HG02759 (cell line): ENCODE measurements around the gene MFNG.

ENCODE experiments used
- ATAC-seq: cut with Tn5 transposase; IDR thresholded peaks from one replicate; pipeline ENCODE4 v1.9.1; 2021; ENCODE audit warnings: mild to moderate bottlenecking, moderate library complexity; ENCODE audit not compliant: unreplicated experiment

The MFNG gene

DNA sequence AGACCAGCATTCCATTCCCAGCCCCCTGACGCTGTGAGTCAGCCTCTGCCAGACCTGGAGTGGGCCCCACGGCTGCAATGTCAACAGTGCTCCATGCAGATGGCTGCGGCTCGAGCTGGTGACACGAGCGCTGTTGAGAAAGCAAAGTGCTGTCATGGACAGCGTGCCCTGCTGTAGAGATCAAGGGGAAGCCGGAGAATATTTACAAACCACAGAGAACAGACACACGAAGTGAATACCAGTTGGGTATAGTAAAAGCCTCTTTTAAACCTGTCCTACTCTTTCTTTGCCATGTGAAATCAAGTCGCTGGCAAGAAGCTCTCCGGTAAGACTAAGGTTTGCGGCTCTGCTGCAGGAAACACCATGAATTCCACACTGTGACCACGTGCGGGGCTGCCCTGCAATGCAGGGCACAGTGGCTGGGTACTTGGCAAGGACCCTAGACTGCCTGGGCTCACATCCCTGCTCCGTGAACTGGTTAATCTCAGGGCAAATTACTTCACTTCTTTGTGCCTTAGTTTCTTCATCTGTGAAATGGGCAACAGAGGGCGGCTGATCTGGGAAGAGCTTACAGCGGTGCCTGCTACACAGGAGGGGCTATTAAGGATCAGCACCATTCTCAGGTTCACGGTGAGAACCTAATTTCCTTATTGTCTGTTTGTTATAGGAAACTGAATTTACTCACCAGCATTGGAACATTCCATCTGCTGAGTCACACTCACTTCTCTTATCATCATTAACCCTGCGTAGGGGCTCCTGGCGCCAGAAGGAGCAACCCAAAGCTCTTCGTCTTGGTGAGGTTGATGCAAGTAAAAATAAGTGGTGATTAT is 31.1 kb downstream of the MFNG start:
- ATAC-seq: no peak

DNA sequence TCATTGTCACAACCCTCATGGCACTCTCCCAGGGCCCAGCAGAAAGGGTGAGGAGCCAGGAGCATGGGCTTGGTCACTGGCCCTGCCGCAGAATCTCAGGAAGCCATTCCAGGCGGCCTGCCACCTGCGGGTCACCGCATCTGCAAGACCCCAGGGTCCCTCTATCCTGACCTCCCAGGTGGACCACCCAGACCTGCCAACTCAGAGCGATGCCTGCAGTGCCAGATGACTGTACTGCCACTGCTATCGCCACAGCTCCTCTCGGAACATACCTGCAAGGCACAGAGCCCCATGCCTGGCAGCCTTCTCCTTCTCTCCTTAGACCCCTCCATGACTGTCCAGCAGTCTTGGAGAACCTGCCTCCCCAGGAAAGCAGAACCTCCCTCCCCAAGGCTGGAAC is 32.5 kb downstream of the MFNG start:
- ATAC-seq: no peak

DNA sequence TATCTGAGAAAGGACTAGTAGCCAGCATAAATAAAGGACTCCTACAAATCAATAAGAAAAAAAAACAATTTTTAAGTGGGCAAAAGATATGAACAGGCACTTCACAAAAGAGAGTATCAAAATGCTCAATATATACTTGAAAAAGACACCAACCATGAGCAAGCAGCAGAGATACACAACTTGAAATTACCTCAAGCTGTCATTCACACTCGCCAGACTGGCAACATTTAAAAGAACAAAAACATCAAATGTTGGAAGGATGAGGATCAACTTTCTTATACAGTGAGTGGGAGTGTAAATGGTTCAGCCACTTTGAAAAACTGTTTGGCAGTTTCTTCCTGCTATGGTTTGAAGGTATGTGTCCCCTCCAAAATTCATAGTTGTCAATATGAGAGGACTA is 35.0 kb downstream of the MFNG start:
- ATAC-seq: no peak

DNA sequence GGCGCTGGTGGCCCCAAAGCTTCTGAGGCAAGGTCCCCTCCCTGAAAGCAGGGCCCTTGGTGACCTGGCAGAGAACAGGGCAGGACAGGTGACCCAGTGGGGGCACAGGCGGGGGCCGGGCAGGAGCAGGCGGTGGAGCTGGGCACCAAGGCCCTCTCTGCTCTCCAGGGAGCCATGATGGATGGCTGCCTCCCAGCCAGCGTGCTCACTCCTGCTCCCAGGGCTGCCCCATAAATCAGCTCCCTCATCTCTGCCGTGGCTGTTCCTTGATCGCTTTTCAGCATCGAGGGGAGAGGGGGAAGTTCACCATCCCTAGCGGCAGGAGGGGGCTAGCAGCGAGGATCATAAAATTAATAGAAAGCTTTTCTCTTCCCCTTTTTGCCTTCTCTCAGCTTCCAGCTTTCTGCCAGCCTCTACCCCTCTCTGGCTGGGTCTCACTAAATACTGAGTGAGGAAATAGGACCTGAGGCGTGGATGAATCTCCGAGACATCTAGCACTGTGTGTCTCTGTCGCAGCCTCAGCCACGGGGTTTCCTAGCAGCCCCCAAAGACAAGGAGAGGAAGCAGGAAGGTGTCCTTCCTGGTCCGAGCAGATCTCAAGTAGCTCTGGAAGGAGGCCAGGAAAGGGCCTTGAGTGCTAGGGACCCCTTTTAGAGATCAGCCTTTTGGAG is 36.7 kb downstream of the MFNG start:
- no peak for ATAC-seq

DNA sequence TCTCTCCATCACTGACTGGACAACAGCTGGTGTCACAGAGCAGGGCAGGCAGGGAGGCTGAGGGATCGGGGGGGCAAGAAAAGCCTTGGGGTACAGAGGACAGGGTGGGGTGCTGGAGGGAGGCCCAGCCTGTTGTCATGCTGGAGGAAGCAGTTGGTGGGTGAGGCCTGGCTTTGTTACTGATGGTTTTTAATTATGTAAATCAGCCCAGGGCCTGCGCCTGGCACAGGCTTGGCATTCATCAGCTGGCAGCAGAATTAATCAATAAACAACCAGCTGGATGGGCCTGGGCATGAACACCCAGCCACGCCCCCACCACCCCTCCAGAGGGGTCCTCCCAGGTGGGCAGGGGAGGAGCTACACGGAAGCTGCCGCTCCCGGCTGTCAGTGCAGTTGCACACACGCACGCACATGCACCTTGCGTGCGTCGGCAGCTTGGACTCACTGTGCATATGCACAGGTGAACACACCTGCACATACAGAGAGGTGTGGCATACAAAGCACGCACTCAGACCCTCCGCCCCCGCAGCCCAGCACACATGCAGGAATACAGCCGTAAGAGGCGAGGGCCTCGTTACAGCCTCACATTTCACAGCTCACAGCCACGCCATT is 37.6 kb downstream of the MFNG start:
- ATAC-seq: no peak

DNA sequence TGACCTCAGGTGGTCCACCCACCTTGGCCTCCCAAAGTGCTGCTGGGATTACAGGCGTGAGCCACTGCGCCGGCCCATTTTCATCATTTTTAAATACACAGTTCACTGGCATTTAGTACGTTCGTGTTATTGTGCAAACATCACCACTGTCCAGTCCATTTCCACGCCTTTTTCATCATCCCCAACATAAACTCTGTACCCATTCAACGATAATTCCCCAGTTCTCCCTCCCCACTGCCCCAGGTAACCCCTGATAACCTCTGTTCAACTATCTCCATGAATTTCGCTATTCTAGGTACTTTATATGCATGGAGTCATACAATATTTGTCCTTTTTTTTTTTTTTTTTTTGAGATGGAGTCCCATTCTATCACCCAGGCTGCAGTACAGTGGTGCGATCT is 40.7 kb downstream of the MFNG start:
- no peak for ATAC-seq

DNA sequence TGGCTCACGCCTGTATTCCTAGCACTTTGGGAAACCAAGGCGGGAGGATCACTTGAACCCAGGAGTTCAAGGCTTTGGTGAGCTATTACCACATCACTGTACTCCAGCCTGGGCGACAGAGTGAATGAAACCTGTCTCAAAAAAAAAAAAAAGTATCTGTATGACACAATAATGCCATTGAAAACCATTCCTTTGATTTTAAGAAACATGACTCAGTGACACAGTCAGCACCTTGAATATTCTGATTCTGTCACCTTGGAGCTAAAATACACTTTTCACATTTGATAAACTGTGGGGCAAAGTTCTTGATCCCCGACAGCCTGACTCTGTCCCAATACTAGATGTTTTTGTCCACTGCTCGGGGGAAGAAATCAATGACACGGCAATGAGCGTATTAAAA is 42.2 kb downstream of the MFNG start:
- ATAC-seq: no peak

DNA sequence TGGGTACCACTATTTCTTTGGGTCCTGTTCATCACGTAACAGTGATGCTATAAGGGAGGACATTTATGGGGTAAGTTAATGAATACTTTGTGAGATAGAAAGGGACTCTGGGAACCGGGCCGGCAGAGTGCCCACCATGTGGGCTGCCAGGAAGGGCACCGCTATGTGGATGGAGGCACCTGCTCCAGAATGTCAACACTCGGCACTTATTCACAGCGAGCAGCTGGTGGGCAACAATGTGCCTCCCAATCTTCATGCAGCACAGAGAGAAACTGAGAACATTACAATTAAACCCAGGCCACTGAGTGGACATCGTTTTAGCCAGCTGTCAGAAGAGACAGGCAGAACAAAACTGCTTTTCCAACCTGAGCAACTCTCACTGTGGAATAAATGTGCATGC is 43.1 kb downstream of the MFNG start:
- ATAC-seq: no peak

DNA sequence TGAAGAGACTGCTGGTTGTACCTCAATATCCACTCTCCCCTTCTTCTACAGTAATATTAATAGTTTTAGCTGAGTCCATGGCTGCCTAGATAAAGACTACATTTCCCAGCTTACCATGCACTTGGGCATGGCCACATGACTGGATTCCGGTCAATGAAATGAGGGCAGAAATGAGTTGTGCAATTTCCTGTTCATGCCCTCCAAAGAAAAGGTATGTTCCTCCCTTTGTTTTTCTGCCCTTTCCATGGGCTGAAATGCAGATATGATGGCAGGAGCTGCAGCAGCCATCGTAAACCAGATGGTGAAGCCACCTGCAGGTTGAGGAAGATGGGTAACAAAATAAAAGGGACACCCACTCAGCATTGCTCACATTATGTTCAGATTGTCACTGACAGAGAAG is 43.6 kb downstream of the MFNG start:
- ATAC-seq: no peak

DNA sequence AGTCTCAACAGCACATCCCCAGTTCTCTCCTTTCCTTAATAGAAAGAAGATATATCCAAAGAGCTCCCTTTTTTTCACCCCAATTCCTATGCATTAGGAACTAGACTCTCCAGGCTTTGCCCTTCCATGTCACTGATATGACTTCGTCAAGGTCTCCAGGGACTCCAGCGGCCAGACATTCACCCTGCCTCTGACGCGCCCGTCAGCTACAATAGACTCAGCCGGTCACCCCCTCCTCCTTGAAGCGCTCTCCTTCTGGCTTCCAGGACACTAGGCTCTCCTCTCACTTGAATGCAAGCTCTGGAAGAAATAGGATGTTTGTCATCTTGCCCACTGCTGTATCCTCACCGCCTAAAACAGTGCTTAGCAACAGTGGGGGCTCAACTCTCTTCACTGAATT is 44.0 kb downstream of the MFNG start:
- ATAC-seq: no peak

DNA sequence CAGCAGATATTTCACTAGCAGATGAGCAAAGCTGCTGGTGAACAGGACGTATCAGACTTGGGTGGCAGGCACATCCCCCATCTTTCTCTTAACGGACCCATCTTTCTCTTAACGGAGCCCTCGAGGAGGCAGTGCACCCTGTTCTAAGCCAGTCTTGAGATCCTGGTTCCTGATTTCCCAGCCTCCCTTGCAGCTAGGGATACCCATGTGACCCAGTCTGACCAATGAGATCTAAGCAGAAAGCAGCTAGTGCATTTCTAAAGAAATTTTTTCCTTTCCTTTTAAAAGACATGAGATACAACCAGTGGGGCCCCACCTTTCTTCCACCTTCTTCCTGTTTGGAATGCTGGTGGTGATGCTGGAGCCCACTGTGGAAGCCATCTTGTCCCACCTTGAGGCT is 45.3 kb downstream of the MFNG start:
- no peak for ATAC-seq

DNA sequence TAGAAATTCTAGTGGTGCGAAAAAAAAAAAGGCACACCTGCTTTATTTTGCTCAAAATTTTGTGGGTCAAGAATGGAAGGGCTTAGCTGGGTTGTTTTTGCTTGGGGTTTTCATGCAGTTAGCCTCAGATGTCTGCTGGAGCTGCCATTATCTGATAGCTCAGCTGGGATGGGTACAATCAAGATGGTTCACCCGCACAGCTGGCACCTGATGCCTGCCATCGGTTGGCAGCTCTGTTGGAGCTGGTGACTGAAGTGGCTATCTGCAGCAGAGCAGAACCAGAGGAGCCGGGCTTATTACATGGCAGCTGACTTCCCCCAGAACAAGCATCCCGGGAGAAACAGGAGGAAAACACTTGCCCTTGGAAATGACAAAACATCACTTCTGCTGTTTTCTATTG is 46.8 kb downstream of the MFNG start:
- no peak for ATAC-seq

DNA sequence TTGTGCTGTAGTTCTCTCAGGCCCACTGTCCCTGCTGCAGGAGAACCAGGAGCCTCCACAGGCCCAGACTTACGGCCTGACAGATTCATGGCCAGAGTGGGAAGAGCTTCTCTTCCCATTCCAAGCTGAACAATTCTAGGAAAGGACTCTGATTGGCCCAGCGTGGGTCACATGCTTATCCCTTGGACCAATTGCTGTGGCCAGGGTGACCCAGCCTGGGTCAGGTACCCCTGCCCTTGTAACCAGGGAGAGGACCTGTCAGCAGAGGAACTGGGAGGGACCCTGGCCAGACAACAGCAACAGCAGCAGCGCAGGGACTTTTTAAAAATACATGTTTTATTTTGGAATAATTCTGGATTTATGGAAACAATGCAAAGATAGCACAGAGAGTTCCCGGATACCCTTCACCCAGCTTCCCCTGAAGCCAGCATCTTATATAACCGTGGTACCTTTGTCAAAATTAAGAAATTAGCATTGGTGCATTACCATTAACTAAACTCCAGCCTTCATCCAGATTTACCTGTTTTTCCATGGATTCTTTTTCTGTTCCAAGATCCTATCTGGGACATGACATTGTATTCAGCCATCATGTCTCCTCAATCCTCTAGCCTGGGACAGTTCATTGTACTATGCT is 50.1 kb downstream of the MFNG start:
- ATAC-seq: no peak

DNA sequence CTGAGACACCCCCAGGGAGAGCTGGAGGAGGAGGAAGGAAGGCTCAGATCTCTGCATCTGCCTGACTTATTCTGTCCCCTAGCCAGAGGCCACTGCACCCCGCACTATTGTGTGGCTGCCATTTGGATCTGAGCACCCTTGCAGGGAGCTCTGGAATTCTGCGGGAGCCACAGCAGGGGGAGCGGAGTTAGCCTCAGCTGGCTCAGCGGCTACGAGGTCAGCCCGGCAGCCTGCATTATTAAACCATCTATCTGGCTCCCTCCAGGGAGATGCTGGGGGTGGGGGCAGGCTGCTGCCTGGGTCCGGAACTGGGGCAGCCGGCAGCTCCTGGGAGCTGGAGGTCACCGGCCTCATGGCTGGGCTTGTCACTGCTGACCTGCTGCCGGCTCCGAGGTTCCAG is 52.4 kb downstream of the MFNG start:
- ATAC-seq: no peak

DNA sequence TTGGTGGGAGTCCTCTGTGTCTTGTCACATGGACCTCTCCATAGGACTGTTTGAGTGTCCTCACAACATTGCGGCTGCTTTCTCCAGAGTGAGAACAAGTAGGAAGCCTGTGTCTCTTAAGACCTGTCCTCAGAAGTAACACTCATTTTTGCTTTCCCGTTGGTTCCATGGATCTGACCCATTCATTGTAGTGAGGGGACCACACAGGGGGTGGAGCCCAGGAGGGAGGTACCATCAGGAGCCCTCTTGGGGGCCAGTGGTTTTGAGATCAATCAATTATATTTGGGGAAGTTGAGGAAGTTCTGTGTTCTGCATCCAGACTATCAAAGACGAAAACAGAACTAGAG is 53.5 kb downstream of the MFNG start:
- ATAC-seq: no peak

DNA sequence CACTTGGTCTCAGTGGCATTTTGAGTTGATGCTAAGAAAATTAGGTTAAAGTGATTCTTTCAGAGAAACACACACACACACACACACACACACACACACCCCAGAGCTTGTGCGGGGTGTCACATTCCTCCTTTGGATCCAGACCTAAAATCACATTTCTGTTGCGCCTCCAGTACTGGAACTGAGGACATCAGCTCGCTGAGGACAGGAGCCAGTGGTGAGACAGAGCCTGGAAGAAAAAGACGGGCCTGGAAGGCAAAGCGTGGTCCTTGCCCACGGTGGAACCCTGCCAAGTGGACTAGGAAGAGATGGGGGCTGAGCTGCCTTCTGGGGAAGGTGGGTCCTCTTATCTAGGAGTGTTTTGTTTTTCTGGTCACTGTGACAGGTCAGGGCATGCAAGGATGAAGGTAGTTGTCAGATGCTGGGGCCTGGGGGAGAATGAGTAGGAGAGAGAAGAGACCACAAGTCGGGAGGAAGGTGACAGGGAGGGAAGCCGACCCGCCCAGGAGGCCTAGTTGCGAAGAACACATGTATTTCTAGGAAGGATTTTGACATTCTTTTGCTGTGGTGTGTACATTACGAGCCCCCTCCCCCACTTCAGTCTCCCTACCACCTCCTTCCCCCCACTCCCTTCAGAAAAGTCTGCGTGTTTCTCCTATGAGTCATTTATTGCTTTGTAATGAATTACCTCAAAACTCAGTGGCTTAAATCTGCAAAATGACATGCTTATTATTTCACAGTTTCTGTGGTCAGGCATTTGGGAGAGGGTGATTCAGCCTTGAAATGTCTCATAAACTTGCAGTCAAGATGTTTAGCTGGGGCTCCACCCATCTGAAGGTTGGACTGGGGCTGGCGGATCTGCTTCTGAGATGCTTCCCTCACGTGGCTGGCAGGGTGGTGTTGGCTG is 54.1 kb downstream of the MFNG start:
- no peak for ATAC-seq

DNA sequence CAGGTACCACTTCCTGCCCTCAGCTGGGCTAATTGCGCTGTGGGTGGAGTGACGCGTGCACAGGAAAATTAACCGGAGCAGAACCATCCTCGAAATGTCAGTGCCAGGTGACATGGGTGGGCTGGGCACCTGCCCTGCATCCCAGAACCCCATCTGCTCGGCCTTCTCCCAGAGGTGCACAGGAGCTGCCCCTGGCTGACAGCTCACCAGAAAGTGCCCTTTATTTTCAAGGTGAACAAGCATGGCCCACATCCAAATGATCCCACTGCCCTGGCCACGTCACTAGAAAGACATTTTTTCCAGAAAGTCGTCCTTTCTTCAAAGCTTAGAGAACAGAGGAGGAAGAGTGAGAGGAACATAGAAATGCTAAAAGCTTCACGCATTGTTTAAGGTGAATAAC is 54.8 kb downstream of the MFNG start:
- no peak for ATAC-seq

DNA sequence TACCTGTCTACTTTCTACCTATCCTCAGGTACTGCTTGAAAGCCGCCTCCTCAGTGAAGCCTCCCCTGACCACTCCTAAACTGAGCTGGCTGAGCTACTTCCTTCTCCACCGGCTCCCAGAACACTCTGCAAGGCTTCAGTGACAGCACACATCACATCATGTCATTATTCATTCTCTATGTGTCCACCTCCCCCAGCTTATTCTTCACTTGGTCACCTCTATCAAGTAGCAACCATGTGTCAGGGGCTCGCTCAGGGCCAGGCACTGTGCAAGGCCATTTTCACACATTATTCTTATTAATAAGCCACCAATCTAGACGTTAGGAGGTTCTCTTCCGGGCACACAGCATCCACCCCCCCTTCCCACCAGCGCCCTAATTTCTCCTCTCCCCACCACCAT is 55.2 kb downstream of the MFNG start:
- no peak for ATAC-seq

DNA sequence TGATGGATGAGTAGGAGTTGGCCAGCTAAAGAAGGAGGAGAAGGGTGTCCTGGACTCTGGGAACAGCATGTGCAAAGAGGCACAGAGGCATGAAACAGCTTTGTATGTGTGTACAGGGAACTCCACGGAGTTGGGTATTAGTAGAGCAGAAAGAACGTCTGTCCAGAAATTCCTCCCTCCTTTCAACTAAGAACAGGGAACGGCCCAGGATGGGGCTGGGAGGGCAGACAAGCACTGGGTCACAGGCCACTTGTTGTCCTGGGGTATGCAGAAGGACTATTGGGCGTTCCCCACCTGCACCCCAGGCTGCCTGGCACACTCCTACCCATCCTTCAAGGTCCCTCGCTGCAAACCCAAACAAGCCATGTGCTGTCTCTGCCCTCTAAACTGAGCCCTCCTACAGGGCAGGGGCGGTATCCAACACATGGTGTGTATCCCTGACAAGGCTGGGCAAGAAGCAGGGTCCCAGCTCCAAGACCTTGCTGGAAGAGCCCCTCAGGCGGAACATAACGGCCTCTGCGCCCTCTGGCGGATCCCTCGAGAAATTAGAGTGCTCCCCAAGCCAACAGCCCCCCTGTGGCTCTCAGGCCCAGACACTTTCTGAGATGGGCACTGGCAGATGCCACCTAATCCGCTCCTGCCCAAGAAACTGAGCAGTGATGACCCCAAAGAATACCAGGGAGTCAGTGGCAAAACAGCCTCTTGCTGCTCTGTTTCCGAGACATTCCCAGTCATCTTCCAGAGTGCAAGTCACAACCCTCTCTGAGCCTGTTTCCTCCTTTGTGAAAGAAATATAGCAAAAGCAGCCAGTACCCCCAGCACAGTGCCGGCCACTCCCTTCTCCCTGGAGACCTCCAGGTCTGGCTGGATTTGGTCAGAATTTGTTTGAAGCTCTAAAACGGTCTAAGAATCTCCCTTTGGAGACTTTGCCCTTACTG is 57.3 kb downstream of the MFNG start:
- no peak for ATAC-seq
